Activated CD8-positive, alpha-beta memory T cell treated with anti-CD3 and anti-CD28 coated beads, Interleukin-2, amount 50 U/mL, for 1 hour (primary cell): ENCODE data around the gene ZC3H12D.
"Not testable (repeated sequence)": the region's sequence is repeated elsewhere in the genome, so short reads cannot be mapped to it uniquely, and the experiment has no call there.

Source experiments
- DNase-seq: peaks from one replicate; pipeline ENCODE4 v3.0.0-alpha.2; 2020; ENCODE audit errors: extremely low read depth

The ZC3H12D gene

DNA sequence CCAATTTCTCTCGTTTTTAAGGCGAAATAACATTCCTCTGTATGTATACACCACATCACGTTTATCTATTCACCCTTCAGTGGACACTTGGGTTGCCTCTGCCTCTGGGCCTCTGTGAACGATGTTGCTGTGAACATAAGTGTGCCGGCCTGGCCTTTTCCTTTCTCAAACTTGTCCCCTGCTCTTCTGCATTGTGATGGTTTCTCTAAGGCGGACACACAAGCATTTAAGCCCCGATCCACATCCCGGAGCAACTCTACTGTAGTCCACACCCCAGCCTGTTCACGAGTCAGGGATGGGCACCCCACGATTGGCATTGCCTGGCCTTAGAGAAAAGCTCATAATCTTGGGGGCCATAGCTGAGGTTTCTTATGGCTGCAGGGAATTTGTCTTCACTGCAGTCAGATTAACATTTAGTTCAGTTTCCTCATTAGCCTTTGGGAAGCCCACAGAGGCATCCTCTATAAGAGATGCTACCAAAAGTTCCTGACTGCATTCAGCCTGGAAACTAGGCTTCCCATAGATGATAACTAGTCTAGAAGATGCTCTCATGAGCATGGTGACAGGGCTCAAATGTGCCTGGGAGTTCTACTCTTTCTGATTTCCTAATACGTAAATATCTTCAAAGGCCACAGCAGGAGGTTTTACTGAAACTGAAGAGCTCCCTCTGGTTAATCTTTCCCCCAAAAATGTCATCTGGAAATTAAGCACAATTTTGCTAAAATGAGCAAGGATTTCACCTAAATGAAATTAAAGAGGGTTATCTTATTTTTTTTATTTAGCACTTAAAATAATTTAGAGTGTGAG is 762 bp downstream of the ZC3H12D start:
- no peak for DNase-seq

DNA sequence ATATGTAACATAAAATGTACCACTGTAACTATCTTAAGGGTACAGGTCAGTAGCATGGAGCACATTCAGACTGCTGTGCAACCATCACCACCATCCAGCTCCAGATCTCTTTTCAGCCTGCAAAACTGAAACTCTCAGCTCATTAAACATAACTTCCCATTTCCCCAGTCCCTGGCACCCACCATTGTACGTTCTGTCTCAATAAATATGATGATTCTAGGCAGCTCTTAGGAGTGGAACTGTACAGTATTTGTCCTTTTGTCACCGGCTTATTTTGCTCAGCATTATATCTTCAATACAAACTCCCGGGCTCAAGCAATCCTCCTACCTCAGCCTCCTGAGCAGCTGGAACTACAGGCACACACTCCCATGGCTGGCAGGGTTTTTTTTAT is 1.5 kb downstream of the ZC3H12D start:
- DNase-seq, result no peak

DNA sequence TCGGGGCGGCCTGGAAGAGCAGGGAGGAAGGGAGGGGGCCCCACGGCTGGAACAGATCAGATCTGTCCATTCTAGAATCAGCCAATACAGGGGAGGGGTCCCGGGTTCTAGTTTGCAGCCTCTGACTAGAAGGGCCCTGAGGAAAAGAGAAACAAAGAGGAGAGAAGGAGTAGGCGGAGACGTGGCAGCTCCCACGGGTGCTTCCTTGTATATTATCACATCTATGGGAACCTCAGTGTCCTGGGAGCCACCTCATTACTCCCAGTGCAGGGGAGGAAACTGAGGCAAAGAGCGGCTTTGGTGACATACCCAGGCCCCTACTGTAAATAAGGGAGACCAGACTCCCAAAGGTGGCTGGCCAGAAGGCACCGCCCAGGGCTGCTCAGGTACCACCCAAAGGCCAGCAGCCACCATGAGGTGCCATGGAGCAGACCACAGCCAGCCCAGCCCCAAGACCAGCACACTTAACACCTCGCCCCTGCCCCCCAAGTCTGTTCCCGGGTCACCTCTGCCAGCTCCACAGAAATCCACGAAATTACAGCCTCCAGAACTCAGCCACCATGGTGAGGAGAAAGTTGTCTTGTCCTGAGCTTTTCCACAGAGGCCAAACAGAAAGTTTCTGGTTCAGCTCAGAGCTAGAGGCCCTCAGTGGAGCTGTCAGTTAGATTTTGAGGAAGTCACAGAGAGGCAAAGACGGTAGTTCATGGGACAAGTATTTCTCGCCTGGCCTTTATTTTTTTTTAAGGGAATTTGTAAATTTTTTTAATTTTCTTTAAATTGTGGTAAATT is 2.1 kb downstream of the ZC3H12D start:
- DNase-seq, result no peak

DNA sequence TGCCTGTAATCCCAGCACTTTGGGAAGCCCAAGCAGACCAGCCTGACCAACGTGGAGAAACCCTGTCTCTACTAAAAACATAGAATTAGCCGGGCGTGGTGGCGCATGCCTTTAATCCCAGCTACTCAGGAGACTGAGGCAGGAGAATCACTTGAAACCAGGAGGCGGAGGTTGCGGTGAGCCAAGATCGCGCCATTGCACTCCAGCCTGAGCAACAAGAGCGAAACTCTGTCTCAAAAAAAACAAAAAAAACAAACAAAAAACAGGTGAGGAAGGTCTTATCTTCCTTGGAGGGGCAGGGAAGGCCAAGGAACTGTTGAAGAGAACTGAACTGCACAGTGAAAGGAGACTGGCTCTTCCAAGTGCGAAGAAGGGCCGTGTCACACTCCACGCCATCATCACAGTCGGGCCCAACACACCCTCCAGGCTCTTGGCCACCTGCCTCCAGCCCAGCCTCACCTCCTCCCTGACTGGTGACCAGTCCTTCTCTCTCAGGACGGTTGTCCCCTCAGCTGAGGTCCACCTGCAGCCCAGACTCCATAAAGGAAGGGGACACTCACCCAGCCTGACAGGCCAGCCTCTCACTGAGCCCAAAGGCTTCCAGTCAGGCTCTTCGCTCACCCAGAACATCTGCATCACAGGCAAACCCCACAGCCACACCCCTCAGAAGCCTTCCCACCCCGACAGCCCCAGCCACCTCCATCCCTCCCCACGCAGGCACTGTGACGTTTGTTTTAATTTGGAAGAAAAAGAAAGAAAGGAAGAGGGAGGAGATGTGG is 4.1 kb downstream of the ZC3H12D start:
- no peak for DNase-seq

DNA sequence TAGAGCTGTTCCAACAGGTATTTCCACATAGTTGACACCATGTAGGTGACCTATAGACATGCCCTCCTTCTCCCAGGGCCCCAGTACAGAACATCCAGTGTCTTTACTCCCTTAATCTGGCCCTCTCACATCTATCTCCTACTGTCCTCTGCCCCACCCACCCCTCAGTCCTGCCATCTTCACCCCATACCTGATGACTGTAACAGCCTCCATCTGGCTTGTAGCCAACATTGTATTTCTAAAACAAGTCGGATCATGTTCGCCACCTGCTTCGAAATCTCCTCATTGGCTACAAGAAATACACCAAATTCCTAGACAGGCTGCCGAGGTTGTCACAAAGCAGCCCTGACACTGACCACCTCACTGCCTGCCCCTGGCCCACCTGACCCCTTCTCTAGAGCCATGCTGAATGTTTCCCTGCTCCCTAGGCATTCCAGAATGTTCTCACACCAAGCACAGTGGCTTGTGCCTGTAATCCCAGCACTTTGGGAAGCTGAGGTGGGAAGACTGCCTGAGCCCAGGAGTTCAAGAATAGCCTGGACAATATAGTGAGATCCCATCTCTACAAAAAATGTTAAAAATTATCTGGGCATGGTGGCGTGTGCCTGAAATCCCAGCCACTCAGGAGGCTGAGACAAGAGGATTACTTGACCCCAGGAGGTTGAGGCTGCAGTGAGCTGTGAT is 6.0 kb downstream of the ZC3H12D start:
- DNase-seq, result no peak

DNA sequence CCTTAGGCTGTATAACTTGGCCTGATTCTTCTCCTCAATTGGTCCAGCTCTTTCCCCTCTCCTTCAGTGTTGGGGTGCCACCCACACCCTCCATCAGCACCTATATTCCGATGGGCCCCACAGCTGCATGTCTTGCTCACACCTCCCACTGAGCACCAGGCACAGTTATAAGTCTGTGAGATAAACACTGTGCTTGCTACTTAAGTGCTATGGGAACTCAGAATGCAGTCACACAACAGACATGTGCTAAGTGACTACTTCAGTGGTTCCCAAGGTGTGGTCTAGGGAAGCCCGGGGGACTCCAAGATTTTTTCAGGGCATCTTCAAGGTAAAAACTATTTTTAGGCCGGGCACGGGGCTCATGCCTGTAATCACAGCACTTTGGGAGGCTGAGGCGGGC is 7.3 kb downstream of the ZC3H12D start:
- no peak for DNase-seq

DNA sequence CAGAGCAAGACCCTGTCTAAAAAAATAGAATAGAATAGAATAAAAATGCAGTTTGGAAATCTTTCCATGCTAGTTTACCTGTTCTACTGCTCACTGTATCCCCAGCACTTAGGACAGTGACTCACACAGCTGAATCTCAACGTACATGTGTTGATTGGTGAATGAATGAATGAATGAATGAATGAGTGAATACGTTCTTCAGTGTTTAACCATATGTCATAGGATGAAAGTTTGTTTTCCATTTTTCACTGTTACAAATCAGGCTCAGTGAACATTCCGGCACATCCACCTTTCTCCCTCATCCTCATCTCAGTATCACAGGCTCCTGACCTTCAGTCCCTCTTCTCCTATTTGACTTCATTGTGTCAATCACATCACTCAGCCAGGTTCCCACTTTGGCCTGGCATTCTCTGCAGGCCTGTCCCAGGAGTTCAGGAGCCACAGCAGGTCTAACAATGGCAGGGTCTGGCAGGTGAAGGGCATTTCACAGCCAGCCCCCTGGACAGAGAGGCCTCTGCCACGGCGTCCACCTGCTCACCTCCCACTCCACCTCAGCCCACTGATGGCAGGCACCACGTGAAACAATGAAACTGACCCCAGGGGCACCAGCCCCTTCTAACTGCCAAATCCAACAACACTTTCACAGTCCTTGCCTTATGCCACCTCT is 7.9 kb downstream of the ZC3H12D start:
- DNase-seq, result no peak

DNA sequence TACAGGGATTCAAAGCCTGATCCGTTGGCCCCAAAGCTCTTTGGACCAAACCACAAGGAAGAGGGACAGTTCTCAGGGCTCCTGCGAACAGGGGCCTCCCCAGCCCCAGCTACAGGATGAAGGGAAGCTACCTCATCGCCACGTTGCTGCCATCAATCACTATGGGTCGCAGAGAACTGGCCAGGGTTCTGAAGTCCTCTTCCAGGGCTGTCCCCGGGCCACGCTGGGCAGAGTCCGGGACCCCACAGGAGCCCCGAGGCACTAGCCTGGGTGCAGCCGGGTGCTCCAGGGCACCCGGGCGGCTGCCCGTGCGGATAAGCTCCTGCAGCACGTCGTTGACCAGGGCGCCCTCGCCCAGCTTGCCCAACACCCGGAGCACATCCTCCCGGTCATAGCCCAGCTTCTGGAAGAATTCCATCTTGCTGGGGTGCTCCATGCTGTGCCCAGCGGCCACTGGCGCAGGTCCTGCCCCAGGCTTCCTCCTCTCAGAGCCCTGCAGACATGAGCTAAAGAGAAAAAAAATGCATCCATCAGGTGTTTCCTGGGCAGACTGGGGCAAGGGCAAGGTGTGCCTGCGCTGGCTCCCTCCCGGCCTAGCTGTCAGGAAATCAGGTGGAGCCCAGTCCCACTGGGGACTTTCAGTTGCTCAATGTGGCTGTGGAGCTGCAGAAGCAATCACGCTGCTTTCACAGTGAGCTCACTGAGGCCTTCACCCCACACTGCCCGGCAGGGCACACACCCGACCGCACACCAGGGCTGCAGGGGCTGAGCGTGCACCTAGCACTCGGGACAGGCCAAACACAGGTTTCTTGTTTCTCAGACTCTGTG is 10.5 kb downstream of the ZC3H12D start:
- no peak for DNase-seq

DNA sequence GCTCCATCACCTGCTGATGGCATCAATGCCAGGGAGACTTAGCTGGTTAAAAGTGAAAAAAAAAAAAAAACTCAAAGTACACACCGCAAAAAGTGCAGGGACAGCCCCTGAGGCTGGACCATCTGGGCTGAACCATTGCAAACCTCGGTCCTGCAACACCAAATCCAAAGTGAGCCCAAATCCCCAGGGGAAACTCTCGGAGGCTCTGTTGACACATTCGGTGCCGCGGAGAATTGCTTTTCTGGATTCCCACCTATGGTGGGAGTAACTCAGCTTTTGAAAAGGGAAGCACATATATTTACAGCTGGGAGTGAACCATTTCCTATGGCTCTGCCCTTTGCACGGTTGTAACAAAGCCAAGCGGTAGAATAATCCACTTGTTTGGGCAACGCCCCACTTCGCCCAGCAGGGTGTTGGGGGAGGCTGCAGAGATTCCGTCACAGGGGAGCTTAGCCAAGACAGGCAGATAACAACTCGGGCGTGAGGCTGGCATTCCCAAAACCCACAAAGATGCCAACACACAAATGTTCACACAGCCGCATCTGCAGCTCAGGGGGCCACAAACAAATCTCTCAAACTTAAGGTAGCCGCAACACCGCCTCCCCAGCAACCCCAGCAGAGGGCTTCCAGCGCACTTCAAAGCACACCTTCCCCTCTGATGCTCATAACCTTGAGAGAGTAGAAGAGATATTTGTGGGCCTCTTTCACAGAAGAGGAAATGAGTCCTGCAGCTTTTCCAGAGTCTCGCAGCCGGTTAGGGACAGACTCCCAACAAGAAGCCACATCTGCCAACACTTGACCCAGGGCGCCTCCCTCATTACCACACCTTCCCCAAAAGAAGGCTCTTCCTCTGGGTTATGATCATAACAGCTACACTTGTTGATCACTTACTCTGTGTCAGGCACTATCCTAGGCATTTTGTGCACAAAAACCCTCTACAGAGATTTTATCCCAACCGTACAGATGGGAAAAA is 11.4 kb downstream of the ZC3H12D start:
- DNase-seq, result no peak

DNA sequence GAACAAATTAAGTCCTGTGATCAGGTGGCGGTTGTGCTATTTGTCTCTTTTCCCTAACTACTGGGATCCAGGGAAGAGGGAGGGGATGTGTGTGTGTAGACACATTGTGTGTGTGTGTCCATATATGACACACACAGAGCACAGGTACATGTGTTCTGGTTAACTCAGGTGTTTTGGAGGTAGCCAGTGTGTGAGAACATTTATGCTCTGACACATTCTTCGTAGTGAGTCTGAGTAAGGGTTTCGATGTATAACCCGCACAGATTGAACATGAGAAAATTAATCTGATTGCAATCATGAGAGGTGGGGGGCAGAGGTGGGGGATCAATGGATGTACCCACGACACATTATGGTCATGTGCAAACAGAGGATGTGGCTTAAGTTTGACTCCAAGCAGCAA is 12.6 kb downstream of the ZC3H12D start:
- no peak for DNase-seq

DNA sequence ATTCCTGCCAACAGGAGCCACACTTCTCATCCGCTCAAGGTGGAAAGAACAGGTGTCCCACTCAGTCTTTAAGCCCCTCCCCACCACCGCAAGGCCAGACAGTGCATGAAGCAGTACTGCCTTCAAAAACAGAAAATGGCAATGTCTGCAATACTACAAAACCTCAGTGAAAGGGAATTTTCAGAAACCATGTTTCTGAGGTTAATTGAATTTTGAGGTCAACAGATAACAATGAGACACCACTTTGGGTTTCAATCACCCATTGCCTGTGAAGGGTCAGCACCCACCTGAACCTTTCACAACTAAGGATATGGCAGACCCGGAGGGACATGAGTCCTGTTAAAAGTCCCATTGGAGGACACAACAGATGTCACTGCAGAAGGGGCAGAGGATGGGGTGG is 13.0 kb downstream of the ZC3H12D start:
- DNase-seq, result no peak

DNA sequence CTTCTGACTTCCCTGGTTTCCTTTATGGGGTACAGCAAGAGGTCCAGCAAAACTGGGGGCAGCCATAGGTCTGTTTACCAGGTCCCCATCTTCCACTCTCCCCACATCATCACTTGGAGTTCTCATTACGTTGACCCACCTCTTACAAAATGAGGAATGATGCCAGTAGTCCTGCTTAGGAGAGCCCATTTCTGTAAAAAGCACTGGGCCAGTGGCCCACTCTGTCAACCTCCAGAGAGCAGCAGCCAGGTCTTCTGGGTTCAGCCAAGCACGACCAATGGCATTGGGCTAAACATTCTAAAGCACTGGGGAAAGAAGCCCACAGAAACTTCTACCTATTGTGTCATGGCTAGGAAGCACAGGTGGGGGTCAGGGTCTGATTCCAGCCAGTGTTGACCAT is 13.9 kb downstream of the ZC3H12D start:
- DNase-seq, result no peak

DNA sequence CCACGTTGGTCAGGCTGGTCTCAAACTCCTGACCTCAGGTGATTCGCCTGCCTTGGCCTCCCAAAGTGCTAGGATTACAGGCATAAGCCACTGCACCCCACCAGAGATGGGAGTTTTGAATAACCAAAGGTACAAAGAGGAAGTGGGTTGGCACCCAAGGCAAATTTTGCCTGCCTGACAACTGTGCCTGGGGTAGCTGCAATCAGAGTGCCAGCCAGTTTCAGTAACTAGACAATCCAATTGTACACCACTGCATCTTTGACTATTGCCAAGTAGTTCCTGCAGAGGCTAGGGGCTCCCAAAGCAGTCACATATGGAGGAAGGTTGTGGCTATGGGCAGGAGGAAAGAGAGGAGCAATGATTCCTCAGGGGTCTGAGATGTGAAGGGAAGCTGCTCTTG is 16.6 kb downstream of the ZC3H12D start:
- no peak for DNase-seq

DNA sequence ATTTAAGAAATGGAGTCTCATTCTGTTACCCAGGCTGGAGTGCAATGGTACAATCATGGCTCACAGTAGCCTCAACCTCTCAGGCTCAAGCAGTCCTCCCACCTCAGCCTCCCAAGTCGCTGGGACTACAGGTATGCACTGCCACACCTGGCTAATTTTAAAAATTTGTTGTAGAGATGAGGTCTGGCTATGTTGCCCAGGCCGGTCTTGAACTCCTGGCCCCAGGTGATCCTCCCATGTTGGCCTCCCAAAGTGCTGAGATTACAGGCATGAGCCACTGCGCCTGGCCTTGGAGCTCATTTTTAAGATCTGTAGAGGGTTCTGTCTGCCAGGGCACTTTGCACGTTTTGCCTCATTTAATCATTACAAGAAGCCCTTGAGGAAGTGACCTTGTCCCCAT is 17.5 kb downstream of the ZC3H12D start:
- no peak for DNase-seq

DNA sequence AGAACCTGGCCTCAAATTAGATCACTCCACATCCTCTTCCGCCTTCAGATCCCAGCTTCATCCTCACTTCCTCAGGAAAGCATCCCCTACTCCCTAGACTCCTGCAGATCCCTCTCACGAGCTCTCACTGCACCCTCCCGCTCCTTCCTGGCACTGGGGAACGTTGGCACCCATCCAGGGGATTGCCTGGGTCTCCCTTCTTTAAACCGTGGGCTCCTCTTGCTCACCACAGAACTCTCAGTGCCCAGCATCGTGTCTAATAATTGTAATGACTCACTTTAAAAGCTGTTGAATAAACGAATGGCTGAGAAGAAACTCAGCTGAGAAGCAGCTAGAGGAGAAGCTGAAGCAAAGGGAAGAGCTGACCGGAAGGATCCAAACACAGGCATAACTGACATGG is 20.4 kb downstream of the ZC3H12D start:
- DNase-seq, result no peak

DNA sequence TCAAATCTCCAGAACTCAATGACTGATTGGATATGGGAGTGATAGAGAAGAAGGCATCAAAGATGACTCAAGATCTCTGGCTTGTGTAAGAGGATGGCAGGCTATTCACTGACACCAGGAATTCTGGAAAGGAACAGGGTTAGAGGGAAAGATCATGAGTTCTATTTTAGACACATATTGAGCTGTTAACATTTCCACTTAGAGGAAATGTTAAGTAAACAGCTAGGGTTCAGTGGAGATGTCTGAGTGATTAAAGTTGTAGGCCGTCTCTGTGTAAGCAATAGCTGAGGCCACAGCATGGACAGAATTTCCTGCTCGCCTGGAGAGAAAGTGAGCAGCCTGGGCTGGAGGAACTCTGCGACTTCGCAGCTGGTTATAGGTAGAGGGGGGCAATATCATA is 21.0 kb downstream of the ZC3H12D start:
- no peak for DNase-seq

DNA sequence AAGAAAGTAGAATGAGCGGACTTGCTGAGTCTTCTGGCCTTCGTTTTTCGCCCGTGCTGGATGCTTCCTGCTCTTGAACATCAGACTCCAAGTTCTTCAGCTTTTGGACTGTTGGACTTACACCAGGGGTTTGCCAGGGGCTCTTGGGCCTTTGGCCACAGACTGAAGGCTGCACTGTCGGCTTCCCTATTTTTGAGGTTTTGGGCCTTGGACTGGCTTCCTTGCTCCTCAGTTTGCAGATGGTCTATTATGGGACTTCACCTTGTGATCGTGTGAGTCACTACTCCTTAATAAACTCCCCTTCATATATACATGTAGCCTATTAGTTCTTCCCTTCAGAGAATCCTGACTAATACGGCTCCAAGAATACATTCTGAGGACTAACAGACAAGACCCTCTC is 22.1 kb downstream of the ZC3H12D start:
- not testable (repeated sequence) for DNase-seq

DNA sequence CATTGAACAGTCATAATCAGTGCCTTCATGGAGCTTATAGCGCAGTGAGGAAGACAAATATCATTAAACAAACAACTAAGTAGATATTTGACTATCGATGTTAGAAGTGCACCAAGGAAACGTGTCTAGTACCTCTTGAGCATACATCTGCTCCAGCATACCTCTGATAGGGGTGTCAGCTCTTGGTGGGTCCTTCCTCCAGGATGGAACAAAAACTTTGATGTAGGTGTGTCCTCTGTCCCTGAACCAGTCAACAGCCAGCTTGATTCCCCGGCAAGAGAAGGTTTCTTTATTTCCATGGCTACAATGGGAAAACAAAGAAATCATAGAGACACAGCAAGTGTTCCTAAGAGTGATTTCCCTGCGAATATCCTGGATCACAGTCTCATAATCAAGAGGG is 23.1 kb downstream of the ZC3H12D start:
- no peak for DNase-seq

DNA sequence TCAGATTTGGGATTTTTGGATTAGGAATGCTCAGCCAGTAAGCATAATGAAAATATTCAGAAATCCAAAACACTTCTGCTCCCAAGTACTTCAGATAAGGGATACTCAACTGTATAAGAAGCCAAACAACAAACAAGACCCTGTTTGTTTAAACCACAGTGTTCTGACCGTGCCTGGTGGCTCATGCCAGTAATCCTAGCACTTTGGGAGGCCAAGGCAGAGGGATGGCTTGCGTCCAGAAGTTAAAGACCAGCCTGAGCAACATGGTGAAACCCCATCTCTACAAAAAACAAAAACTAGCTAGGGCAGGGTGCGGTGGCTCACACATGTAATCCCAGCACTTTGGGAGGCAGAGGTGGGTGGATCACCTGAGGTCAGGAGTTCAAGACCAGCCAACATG is 24.6 kb downstream of the ZC3H12D start:
- DNase-seq, result not testable (repeated sequence)
